ENCODE data around the gene PINLYP.

GRCh38 chr19:43616954-43617353 is 41.4 kb downstream of the PINLYP start:
- TF ChIP-seq FOXP2 (optimal IDR thresholded peaks at IDR 0.05; ENCODE audit: borderline replicate concordance, extremely low read depth, extremely low read length, insufficient read depth), result no peak
- no peak for TF ChIP-seq REST (IDR thresholded peaks at IDR 0.05; ENCODE audit: insufficient read depth in 1 of 2, low read depth in 2 of 2, low read length in 2 of 2)
- no peak for TF ChIP-seq POLR2AphosphoS5 (IDR thresholded peaks at IDR 0.05; ENCODE audit: low read depth, low read length)
- no peak for TF ChIP-seq TAF1 (IDR thresholded peaks at IDR 0.05; ENCODE audit: borderline replicate concordance, insufficient read depth, low read length)
- no peak for TF ChIP-seq SIN3A (IDR thresholded peaks at IDR 0.05; ENCODE audit: borderline replicate concordance, insufficient read depth, low read length)
